ENCODE results near the gene QDPR.

GRCh38 chr4:17552427-17552826, 40.5 kb upstream of the QDPR start:
- TF ChIP-seq CTCF (IDR thresholded peaks at IDR 0.05), result no peak
- TF ChIP-seq EZH2 (IDR thresholded peaks at IDR 0.05; ENCODE audit: borderline replicate concordance, insufficient read depth, low read depth, low read length, poor library complexity, severe bottlenecking), result no peak

All from B cell (primary cell).